ENCODE data around the gene MSH2.
"Not testable (repeated sequence)": the region's sequence is repeated elsewhere in the genome, so short reads cannot be mapped to it uniquely, and the experiment has no call there.

The MSH2 gene

DNA sequence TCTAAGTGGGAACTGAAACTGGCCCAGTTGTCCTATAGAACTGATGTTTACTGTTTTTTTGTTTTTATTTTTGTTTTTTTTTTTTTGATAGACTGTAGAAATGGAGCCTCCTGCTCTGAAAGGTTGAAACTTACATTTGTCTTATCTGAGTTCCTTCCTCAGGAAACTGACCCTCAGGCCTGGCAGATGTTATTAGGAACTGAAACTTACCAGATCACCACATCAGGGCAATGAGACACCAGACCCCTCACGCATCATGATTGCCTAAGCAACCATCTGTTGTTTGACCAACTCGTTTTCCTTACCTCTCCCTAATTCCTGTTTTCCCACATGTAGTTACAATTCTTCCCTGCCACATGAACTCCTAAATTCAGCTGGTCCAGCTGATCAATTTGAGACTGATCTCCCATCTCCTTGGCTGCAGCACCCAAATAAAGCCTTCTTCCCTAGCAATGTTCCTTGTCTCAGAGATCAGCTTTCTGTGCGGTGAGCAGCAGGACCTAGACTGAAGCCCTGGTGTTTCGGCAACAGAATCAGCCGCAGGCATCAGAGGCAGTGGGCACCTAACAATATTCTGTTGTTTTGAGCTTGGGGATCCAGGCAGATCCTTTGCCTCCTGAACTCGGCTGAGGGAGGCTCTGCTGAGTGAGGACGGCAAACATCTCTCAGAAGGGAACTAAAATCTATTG lies 96.8 kb downstream of the MSH2 start:
- TF ChIP-seq CSDC2 (CRISPR knock-in tag; IDR thresholded peaks at IDR 0.05) (no peak), ZNF70 (CRISPR knock-in tag; IDR thresholded peaks at IDR 0.05) (no peak), TOX (CRISPR knock-in tag; IDR thresholded peaks at IDR 0.05; ENCODE audit: borderline replicate concordance) (no peak), PPARA (CRISPR knock-in tag; IDR thresholded peaks at IDR 0.05; ENCODE audit: borderline replicate concordance) (no peak)
- TF ChIP-seq, protein P1, sequence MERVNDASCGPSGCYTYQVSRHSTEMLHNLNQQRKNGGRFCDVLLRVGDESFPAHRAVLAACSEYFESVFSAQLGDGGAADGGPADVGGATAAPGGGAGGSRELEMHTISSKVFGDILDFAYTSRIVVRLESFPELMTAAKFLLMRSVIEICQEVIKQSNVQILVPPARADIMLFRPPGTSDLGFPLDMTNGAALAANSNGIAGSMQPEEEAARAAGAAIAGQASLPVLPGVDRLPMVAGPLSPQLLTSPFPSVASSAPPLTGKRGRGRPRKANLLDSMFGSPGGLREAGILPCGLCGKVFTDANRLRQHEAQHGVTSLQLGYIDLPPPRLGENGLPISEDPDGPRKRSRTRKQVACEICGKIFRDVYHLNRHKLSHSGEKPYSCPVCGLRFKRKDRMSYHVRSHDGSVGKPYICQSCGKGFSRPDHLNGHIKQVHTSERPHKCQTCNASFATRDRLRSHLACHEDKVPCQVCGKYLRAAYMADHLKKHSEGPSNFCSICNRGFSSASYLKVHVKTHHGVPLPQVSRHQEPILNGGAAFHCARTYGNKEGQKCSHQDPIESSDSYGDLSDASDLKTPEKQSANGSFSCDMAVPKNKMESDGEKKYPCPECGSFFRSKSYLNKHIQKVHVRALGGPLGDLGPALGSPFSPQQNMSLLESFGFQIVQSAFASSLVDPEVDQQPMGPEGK (CRISPR knock-in tag; IDR thresholded peaks at IDR 0.05; ENCODE audit: borderline replicate concordance) = no peak
- TF ChIP-seq, protein P2, sequence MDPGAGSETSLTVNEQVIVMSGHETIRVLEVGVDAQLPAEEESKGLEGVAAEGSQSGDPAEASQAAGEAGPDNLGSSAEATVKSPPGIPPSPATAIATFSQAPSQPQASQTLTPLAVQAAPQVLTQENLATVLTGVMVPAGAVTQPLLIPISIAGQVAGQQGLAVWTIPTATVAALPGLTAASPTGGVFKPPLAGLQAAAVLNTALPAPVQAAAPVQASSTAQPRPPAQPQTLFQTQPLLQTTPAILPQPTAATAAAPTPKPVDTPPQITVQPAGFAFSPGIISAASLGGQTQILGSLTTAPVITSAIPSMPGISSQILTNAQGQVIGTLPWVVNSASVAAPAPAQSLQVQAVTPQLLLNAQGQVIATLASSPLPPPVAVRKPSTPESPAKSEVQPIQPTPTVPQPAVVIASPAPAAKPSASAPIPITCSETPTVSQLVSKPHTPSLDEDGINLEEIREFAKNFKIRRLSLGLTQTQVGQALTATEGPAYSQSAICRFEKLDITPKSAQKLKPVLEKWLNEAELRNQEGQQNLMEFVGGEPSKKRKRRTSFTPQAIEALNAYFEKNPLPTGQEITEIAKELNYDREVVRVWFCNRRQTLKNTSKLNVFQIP (CRISPR knock-in tag; IDR thresholded peaks at IDR 0.05; ENCODE audit: borderline replicate concordance, low read depth) = no peak
- no peak for ATAC-seq

DNA sequence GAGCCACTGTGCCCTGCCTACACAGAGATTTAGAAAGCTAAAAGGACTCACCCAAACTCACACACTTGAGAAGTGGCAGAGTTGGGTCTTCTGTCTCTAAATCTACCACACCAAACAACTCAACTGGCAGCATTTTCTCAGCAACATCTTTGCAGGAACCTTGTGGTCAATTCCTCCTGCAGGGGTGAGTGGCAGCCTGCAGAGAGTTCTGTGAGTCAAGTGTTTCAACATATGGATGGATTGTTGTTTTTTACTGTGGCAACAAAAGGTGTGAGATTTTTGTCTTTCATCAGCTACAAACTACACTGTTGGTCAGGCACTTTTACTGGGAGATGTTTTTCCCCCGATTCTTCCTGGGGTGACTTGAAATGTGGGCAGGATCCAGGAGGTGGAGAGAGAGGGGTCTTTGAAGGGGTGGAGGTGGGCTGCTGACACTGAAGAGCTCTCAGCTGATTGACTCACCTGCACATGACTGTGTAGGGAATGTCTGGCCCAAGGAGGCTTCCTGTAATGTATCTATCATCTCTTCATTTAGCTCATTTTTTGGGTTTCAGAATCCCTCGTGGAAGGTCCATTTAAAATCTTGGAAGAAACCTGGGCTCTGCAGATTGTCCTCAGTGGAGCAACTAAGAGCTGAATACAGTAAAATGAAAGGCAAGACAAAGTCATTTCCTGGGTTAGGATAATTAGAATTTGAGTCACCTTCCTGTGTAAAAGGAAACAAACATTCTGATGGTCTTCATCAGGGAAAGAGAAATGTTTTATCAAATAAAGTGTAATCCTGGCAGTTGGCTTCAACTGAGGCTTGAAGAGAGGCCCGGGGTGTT lies 98.6 kb downstream of the MSH2 start:
- TF ChIP-seq RARB (CRISPR knock-in tag; IDR thresholded peaks at IDR 0.05) (no peak), BACH2 (CRISPR knock-in tag; IDR thresholded peaks at IDR 0.05; ENCODE audit: borderline replicate concordance) (no peak), ISL1 (CRISPR knock-in tag; IDR thresholded peaks at IDR 0.05) (no peak), OSR1 (CRISPR knock-in tag; IDR thresholded peaks at IDR 0.05) (no peak)
- TF ChIP-seq, protein P3, sequence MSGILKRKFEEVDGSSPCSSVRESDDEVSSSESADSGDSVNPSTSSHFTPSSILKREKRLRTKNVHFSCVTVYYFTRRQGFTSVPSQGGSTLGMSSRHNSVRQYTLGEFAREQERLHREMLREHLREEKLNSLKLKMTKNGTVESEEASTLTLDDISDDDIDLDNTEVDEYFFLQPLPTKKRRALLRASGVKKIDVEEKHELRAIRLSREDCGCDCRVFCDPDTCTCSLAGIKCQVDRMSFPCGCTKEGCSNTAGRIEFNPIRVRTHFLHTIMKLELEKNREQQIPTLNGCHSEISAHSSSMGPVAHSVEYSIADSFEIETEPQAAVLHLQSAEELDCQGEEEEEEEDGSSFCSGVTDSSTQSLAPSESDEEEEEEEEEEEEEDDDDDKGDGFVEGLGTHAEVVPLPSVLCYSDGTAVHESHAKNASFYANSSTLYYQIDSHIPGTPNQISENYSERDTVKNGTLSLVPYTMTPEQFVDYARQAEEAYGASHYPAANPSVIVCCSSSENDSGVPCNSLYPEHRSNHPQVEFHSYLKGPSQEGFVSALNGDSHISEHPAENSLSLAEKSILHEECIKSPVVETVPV (CRISPR knock-in tag; IDR thresholded peaks at IDR 0.05) = no peak
- no peak for ATAC-seq

DNA sequence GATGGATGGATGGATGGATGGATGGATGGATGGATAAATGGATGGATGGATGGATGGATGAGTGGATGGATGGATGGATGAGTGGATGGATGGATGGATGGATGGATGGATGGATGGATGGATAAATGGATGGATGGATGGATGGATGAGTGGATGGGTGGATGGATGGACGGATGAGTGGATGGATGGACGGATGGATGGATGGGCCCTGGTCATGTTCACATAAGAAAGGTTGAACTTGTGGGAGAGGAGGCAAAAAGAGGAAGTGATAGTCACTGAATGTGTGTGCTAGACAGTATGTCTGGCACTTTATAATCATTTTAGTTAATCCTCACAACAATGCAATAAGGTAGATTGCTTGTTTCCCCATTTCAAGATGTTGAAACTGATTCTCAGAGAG lies 99.5 kb downstream of the MSH2 start:
- not testable (repeated sequence) for ATAC-seq

DNA sequence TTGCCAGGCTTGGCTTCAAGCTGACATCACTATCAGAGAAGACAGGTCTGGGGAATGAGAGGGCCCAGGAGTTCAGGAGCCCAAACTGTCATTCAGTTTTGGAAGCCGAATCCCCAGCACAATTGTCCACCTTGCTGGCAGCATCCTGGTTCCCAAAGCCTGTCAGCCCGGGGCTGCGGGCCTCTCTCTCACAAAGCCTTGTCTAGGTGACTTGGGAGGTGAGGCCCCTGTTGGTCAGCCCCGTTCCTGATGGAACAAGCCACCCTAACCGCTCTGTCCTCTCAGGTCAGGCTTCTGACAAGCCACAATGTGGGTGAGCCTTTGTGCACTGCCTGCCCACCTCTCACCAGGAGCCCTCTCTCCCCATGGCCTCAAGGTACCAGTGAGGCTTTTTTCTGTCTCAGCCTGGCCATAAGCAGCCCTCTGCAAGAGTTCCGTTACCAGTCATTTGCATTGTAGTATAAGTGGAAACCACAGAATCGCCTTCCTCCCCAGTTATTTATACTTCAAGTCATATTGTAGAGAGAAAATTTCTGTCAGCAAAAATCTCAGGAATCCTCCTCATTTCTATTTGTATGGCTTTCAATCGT lies 100.6 kb downstream of the MSH2 start:
- no peak for ATAC-seq
- TF ChIP-seq ZNF70 (CRISPR knock-in tag; IDR thresholded peaks at IDR 0.05) (no peak), ARNTL (CRISPR knock-in tag; IDR thresholded peaks at IDR 0.05; ENCODE audit: borderline replicate concordance, low read depth) (no peak), ISL1 (CRISPR knock-in tag; IDR thresholded peaks at IDR 0.05) (no peak), ZNF8 (CRISPR knock-in tag; IDR thresholded peaks at IDR 0.05) (no peak), ZFP30 (CRISPR knock-in tag; IDR thresholded peaks at IDR 0.05) (no peak), ZNF565 (CRISPR knock-in tag; conservative IDR thresholded peaks at IDR 0.05; ENCODE audit: low read depth) (no peak), SNAI2 (CRISPR knock-in tag; IDR thresholded peaks at IDR 0.05) (no peak), CSDC2 (CRISPR knock-in tag; IDR thresholded peaks at IDR 0.05) (no peak), ZFP3 (CRISPR knock-in tag; IDR thresholded peaks at IDR 0.05) (no peak), GLIS3 (CRISPR knock-in tag; IDR thresholded peaks at IDR 0.05) (no peak), TCF4 (CRISPR knock-in tag; IDR thresholded peaks at IDR 0.05; ENCODE audit: borderline replicate concordance) (no peak), OSR1 (CRISPR knock-in tag; IDR thresholded peaks at IDR 0.05) (no peak), RARB (CRISPR knock-in tag; IDR thresholded peaks at IDR 0.05) (no peak), BACH2 (CRISPR knock-in tag; IDR thresholded peaks at IDR 0.05; ENCODE audit: borderline replicate concordance) (no peak), TOX (CRISPR knock-in tag; IDR thresholded peaks at IDR 0.05; ENCODE audit: borderline replicate concordance) (no peak)
- TF ChIP-seq, protein P4, sequence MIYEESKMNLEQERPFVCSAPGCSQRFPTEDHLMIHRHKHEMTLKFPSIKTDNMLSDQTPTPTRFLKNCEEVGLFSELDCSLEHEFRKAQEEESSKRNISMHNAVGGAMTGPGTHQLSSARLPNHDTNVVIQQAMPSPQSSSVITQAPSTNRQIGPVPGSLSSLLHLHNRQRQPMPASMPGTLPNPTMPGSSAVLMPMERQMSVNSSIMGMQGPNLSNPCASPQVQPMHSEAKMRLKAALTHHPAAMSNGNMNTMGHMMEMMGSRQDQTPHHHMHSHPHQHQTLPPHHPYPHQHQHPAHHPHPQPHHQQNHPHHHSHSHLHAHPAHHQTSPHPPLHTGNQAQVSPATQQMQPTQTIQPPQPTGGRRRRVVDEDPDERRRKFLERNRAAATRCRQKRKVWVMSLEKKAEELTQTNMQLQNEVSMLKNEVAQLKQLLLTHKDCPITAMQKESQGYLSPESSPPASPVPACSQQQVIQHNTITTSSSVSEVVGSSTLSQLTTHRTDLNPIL (CRISPR knock-in tag; IDR thresholded peaks at IDR 0.05; ENCODE audit: low read depth) = no peak
- TF ChIP-seq, protein P3 (CRISPR knock-in tag; IDR thresholded peaks at IDR 0.05) = no peak
- TF ChIP-seq, protein P2 (CRISPR knock-in tag; IDR thresholded peaks at IDR 0.05; ENCODE audit: borderline replicate concordance, low read depth) = no peak
- TF ChIP-seq, protein P1 (CRISPR knock-in tag; IDR thresholded peaks at IDR 0.05; ENCODE audit: borderline replicate concordance) = no peak

Measured in SK-N-SH treated with all-trans-retinoic acid at 6 μM for 48 hours (cell line).